Measurements from ENCODE around the gene IDH2. TPM values are rescaled to one million over a fixed set of nuclear protein-coding genes. Genes with fewer than 3 reads are reported as not detected.

IDH2 gene
- total RNA-seq, 1 experiment from 2014 or later = 53.3 TPM

DNA sequence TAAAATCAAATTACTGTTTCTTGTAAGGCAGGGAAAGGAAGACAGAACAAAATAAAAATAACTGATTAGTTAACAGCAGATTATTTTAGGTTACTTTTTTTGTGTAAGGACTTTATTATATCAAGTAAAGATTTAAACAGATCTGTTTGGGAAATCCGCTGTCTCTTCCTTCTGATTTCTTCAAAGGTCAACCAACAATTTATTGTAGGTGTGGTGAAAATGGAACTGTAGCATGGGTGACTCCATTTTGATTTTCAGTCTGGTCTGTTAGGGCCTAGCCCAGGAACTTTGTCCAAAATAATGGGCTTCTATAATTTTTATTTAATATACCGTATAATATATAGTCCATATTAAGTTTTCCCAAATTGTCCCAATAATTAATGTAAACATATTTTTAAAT is 13.5 kb upstream of the IDH2 start:
- no peak overlapping the region for H3K4me3 Mint-ChIP-seq
- POLR2A ChIA-PET = no interaction called here
- peaks cover 13% of the 10 kb centered on the region for H3K36me3 Mint-ChIP-seq
- DNase-seq (ENCODE audit: low spot score) (no peak), ATAC-seq (no peak)
- TF ChIP-seq, protein P1, sequence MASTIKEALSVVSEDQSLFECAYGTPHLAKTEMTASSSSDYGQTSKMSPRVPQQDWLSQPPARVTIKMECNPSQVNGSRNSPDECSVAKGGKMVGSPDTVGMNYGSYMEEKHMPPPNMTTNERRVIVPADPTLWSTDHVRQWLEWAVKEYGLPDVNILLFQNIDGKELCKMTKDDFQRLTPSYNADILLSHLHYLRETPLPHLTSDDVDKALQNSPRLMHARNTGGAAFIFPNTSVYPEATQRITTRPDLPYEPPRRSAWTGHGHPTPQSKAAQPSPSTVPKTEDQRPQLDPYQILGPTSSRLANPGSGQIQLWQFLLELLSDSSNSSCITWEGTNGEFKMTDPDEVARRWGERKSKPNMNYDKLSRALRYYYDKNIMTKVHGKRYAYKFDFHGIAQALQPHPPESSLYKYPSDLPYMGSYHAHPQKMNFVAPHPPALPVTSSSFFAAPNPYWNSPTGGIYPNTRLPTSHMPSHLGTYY (CRISPR knock-in tag; IDR thresholded peaks at IDR 0.05) = no peak
- TF ChIP-seq, protein P2, sequence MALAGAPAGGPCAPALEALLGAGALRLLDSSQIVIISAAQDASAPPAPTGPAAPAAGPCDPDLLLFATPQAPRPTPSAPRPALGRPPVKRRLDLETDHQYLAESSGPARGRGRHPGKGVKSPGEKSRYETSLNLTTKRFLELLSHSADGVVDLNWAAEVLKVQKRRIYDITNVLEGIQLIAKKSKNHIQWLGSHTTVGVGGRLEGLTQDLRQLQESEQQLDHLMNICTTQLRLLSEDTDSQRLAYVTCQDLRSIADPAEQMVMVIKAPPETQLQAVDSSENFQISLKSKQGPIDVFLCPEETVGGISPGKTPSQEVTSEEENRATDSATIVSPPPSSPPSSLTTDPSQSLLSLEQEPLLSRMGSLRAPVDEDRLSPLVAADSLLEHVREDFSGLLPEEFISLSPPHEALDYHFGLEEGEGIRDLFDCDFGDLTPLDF (CRISPR knock-in tag; IDR thresholded peaks at IDR 0.05) = no peak
- TF ChIP-seq ZNF219 (CRISPR knock-in tag; IDR thresholded peaks at IDR 0.05; ENCODE audit: borderline replicate concordance) = no peak
- TF ChIP-seq FOXJ3 (CRISPR knock-in tag; IDR thresholded peaks at IDR 0.05; ENCODE audit: borderline replicate concordance) = no peak
- no peak for TF ChIP-seq ZNF423 (CRISPR knock-in tag; IDR thresholded peaks at IDR 0.05)
- no peak for TF ChIP-seq CBFB (CRISPR knock-in tag; IDR thresholded peaks at IDR 0.05; ENCODE audit: low read depth)
- no peak for TF ChIP-seq ZNF263 (CRISPR knock-in tag; IDR thresholded peaks at IDR 0.05; ENCODE audit: low read depth)
- TF ChIP-seq ELF4 (CRISPR knock-in tag; IDR thresholded peaks at IDR 0.05; ENCODE audit: low read depth) = no peak
- TF ChIP-seq ZNF121 (CRISPR knock-in tag; IDR thresholded peaks at IDR 0.05) = no peak
- no peak for TF ChIP-seq ZBTB21 (CRISPR knock-in tag; IDR thresholded peaks at IDR 0.05; ENCODE audit: borderline replicate concordance)
- no peak for TF ChIP-seq MYBL2 (CRISPR knock-in tag; IDR thresholded peaks at IDR 0.05)
- no peak for TF ChIP-seq HMGA2 (CRISPR knock-in tag; IDR thresholded peaks at IDR 0.05)
- TF ChIP-seq, protein P3, sequence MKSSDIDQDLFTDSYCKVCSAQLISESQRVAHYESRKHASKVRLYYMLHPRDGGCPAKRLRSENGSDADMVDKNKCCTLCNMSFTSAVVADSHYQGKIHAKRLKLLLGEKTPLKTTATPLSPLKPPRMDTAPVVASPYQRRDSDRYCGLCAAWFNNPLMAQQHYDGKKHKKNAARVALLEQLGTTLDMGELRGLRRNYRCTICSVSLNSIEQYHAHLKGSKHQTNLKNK (CRISPR knock-in tag; IDR thresholded peaks at IDR 0.05) = no peak
- TF ChIP-seq NFE2L1 (CRISPR knock-in tag; IDR thresholded peaks at IDR 0.05) = no peak
- no peak for TF ChIP-seq CREM (CRISPR knock-in tag; IDR thresholded peaks at IDR 0.05)
- no peak for TF ChIP-seq ESRRA (CRISPR knock-in tag; IDR thresholded peaks at IDR 0.05; ENCODE audit: borderline replicate concordance)
- peaks cover 5% of the 10 kb centered on the region for H3K4me1 Mint-ChIP-seq
- H3K9me3 Mint-ChIP-seq = peaks cover 20% of the 10 kb centered on the region
- CTCF ChIA-PET = no interaction called here
- no peak overlapping the region for H3K27ac Mint-ChIP-seq
- peaks cover 6% of the 10 kb centered on the region; the same call in 1 of the 2 replicates for H3K27me3 Mint-ChIP-seq (ENCODE audit: low read depth)

- DNase-seq (ENCODE audit: low spot score) (no peak), ATAC-seq (no peak)
- H3K4me1 Mint-ChIP-seq = no peaks in the 10 kb centered on the region
- ChIA-PET CTCF (no interaction called here), POLR2A (no interaction called here)
- H3K27me3 Mint-ChIP-seq (ENCODE audit: low read depth) = peaks cover 6% of the 10 kb centered on the region; the same call in 1 of the 2 replicates
- H3K27ac Mint-ChIP-seq = no peak overlapping the region
- no peak overlapping the region for H3K4me3 Mint-ChIP-seq
- no peak for TF ChIP-seq NR1H2 (CRISPR knock-in tag; IDR thresholded peaks at IDR 0.05)
- TF ChIP-seq, protein P4, sequence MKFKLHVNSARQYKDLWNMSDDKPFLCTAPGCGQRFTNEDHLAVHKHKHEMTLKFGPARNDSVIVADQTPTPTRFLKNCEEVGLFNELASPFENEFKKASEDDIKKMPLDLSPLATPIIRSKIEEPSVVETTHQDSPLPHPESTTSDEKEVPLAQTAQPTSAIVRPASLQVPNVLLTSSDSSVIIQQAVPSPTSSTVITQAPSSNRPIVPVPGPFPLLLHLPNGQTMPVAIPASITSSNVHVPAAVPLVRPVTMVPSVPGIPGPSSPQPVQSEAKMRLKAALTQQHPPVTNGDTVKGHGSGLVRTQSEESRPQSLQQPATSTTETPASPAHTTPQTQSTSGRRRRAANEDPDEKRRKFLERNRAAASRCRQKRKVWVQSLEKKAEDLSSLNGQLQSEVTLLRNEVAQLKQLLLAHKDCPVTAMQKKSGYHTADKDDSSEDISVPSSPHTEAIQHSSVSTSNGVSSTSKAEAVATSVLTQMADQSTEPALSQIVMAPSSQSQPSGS (CRISPR knock-in tag; IDR thresholded peaks at IDR 0.05; ENCODE audit: borderline replicate concordance, low read depth) = no peak
- TF ChIP-seq GABPB1 (CRISPR knock-in tag; IDR thresholded peaks at IDR 0.05) = no peak
- TF ChIP-seq, protein P5, sequence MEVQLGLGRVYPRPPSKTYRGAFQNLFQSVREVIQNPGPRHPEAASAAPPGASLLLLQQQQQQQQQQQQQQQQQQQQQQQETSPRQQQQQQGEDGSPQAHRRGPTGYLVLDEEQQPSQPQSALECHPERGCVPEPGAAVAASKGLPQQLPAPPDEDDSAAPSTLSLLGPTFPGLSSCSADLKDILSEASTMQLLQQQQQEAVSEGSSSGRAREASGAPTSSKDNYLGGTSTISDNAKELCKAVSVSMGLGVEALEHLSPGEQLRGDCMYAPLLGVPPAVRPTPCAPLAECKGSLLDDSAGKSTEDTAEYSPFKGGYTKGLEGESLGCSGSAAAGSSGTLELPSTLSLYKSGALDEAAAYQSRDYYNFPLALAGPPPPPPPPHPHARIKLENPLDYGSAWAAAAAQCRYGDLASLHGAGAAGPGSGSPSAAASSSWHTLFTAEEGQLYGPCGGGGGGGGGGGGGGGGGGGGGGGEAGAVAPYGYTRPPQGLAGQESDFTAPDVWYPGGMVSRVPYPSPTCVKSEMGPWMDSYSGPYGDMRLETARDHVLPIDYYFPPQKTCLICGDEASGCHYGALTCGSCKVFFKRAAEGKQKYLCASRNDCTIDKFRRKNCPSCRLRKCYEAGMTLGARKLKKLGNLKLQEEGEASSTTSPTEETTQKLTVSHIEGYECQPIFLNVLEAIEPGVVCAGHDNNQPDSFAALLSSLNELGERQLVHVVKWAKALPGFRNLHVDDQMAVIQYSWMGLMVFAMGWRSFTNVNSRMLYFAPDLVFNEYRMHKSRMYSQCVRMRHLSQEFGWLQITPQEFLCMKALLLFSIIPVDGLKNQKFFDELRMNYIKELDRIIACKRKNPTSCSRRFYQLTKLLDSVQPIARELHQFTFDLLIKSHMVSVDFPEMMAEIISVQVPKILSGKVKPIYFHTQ (CRISPR knock-in tag; IDR thresholded peaks at IDR 0.05) = no peak
- no peak for TF ChIP-seq NFE2L1 (CRISPR knock-in tag; IDR thresholded peaks at IDR 0.05)
- no peak for TF ChIP-seq ZNF423 (CRISPR knock-in tag; IDR thresholded peaks at IDR 0.05)
- TF ChIP-seq RORB (CRISPR knock-in tag; IDR thresholded peaks at IDR 0.05) = no peak
- peaks cover 13% of the 10 kb centered on the region for H3K36me3 Mint-ChIP-seq
- H3K9me3 Mint-ChIP-seq = peaks cover 20% of the 10 kb centered on the region
These were observed 12.2 kb upstream of the IDH2 start for GRCh38 chr15:90114451-90114901.
